ENCODE results near the gene DOCK11. TPM values are rescaled to one million over a fixed set of nuclear protein-coding genes. Genes with fewer than 3 reads are reported as not detected.

Gene DOCK11
- total and polyA plus RNA-seq, 2 experiments from 2014 or later, result 7.6 to 8.3 TPM

DNA sequence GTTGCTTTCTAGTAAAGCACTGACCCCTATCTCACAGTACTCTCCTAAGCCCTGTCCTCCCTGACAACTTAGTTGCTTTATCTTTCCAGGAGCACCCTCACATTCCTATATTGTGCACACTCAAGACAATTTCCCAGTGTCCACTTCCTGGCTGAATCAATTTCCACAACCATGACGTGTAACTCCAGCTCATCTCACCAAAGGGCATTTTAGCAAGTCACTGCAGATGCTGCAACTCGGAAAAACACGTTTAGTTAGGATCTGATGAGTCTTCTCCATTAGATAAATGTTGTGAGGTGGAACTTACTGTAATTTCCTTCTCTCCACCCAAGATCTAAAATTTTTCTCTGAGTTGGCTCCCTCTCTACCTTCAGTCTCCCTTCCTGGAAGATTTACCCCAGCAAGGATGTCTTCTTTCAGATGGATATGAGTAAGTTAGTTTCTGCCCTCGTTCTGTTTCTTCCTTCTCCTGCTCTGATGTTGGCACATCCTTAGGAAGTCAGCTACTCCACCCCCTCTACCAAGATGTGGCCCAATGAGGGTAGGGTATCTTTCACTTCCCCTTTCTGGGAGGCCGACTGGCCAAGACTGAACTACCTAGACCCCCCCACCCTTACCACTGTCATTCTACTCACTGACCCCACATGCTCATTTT lies 203.0 kb downstream of the DOCK11 start:
- no peak overlapping the region for H2AFZ ChIP-seq
- H3K4me1 ChIP-seq (ENCODE audit: insufficient read depth), result no peaks in the 10 kb centered on the region
- no peaks in the 10 kb centered on the region for H3K9me3 ChIP-seq (ENCODE audit: low read depth)
- H3K27me3 ChIP-seq, result no peaks in the 10 kb centered on the region
- H3K36me3 ChIP-seq (replicated peaks; ENCODE audit: insufficient read depth, low read depth), result no peaks in the 10 kb centered on the region
- H3K4me3 ChIP-seq, result no peak overlapping the region
- no peak overlapping the region for H3K27ac ChIP-seq
- DNase-seq (ENCODE audit: low spot score), result no peak
- H3K79me2 ChIP-seq, result no peaks in the 10 kb centered on the region
- H3K4me2 ChIP-seq, result no peak overlapping the region
- H3K9me2 ChIP-seq (replicated peaks; ENCODE audit: insufficient read depth), result no peaks in the 10 kb centered on the region
- H4K20me1 ChIP-seq (ENCODE audit: insufficient read depth, poor library complexity, severe bottlenecking), result no peaks in the 10 kb centered on the region
- WGBS (ENCODE audit: low lambda C conversion rate, missing lambda C conversion rate), result 61% methylated on average over 5 of the region's 5 CpGs
- TF ChIP-seq EZH2phosphoT487 (IDR thresholded peaks at IDR 0.05; ENCODE audit: low read depth, severe bottlenecking, unreplicated experiment) (no peak), EZH2 (IDR thresholded peaks at IDR 0.05; ENCODE audit: borderline replicate concordance) (no peak), CTCF (IDR thresholded peaks at IDR 0.05; ENCODE audit: poor library complexity) (no peak)

GRCh38 chrX:118702741-118703140 lies 207.1 kb downstream of the DOCK11 start:
- 80% methylated on average over 5 of the region's 5 CpGs for WGBS (ENCODE audit: low lambda C conversion rate, missing lambda C conversion rate)
- H3K4me2 ChIP-seq, result no peak overlapping the region

DNA sequence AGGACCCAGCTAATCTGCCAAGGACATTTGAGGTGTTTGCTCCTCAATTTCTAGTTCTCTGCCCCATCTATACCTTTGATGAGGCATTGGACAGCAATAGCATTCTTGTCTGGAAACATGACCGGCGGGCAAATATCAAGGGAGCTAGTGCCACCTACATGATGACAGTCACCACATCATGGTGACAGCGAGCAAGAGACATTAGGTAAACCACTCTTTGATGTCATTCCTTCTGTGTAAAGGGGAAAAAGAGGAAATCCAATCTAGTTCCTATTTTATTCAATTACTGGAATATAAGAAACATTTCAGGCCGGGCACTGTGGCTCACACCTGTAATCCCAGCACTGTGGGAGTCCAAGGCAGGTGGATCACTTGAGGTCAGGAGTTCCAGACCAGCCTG lies 211.1 kb downstream of the DOCK11 start:
- Histone ChIP-seq H3K4me2 (no peak overlapping the region), H3K4me3 (no peak overlapping the region), H2AFZ (no peak overlapping the region), H3K36me3 (replicated peaks; ENCODE audit: insufficient read depth, low read depth) (no peaks in the 10 kb centered on the region), H3K27me3 (no peaks in the 10 kb centered on the region), H3K27ac (no peak overlapping the region), H3K9me2 (replicated peaks; ENCODE audit: insufficient read depth) (no peaks in the 10 kb centered on the region), H3K79me2 (no peaks in the 10 kb centered on the region), H3K4me1 (ENCODE audit: insufficient read depth) (no peaks in the 10 kb centered on the region), H3K9me3 (ENCODE audit: low read depth) (no peaks in the 10 kb centered on the region), H4K20me1 (ENCODE audit: insufficient read depth, poor library complexity, severe bottlenecking) (no peaks in the 10 kb centered on the region)
- TF ChIP-seq EZH2 (IDR thresholded peaks at IDR 0.05; ENCODE audit: borderline replicate concordance) (no peak), EZH2phosphoT487 (IDR thresholded peaks at IDR 0.05; ENCODE audit: low read depth, severe bottlenecking, unreplicated experiment) (no peak), CTCF (IDR thresholded peaks at IDR 0.05; ENCODE audit: poor library complexity) (no peak)
- no peak for DNase-seq (ENCODE audit: low spot score)
- WGBS (ENCODE audit: low lambda C conversion rate, missing lambda C conversion rate), result 88% methylated on average over 4 of the region's 4 CpGs

More at GRCh38 chrX:118702741-118703140, 207.1 kb downstream of the DOCK11 start:
- Histone ChIP-seq H3K36me3 (replicated peaks; ENCODE audit: insufficient read depth, low read depth) (no peaks in the 10 kb centered on the region), H3K27ac (no peak overlapping the region), H3K9me3 (ENCODE audit: low read depth) (no peaks in the 10 kb centered on the region), H4K20me1 (ENCODE audit: insufficient read depth, poor library complexity, severe bottlenecking) (no peaks in the 10 kb centered on the region), H3K79me2 (no peaks in the 10 kb centered on the region), H3K9me2 (replicated peaks; ENCODE audit: insufficient read depth) (no peaks in the 10 kb centered on the region), H3K4me3 (no peak overlapping the region), H2AFZ (no peak overlapping the region), H3K4me1 (ENCODE audit: insufficient read depth) (no peaks in the 10 kb centered on the region), H3K27me3 (no peaks in the 10 kb centered on the region)
- no peak for TF ChIP-seq CTCF (IDR thresholded peaks at IDR 0.05; ENCODE audit: poor library complexity)
- TF ChIP-seq EZH2phosphoT487 (IDR thresholded peaks at IDR 0.05; ENCODE audit: low read depth, severe bottlenecking, unreplicated experiment), result no peak
- no peak for TF ChIP-seq EZH2 (IDR thresholded peaks at IDR 0.05; ENCODE audit: borderline replicate concordance)
- no peak for DNase-seq (ENCODE audit: low spot score)

Data from hepatocyte (in vitro differentiated cells).